CD4-positive, alpha-beta memory T cell (primary cell): ENCODE measurements around the gene PDSS2. TPM values are rescaled to one million over a fixed set of nuclear protein-coding genes. Genes with fewer than 3 reads are reported as not detected.
"Not testable (repeated sequence)": the region's sequence is repeated elsewhere in the genome, so short reads cannot be mapped to it uniquely, and the experiment has no call there.

Source experiments
- CTCF ChIA-PET: fragments of 350-600 bp; sonication (Branson Sonifier 250); formaldehyde crosslinking; loops from one replicate; lab custom pipeline; 2021; ENCODE audit warnings: inconsistent platforms; ENCODE audit not compliant: partially characterized antibody; lab: Charles Lee
- POLR2A ChIA-PET: fragments of 350-600 bp; sonication (Branson Sonifier 250); formaldehyde crosslinking; loops from one replicate; lab custom pipeline; 2021; ENCODE audit not compliant: partially characterized antibody; lab: Charles Lee
- DNase-seq, 5 donors: peaks; one replicate each; pipeline versions ENCODE4 v3.0.0 to v3.0.0-alpha.2; 2020 to 2022; ENCODE audit warnings: mixed read lengths in 1 of 5
- H3K27ac ChIP-seq: one replicate; pipeline ENCODE4 v1.7.0; 2013; ENCODE audit warnings: low read depth, low read length
- H3K27me3 ChIP-seq: 2 replicates; pipeline ENCODE4 v1.7.0; 2013; ENCODE audit warnings: mild to moderate bottlenecking, low read length, moderate library complexity; ENCODE audit not compliant: insufficient read depth
- H3K36me3 ChIP-seq: 2 replicates; pipeline ENCODE4 v1.7.0; 2013; ENCODE audit warnings: mild to moderate bottlenecking, low read length, moderate library complexity; ENCODE audit not compliant: insufficient read depth
- H3K4me1 ChIP-seq: 2 replicates; pipeline ENCODE4 v1.7.0; 2013; ENCODE audit warnings: mild to moderate bottlenecking, low read length, moderate library complexity; ENCODE audit not compliant: insufficient read depth
- H3K4me3 ChIP-seq, 2 donors: one replicate each; pipeline ENCODE4 v1.7.0; 2013; ENCODE audit warnings: low read length in 2 of 2, mild to moderate bottlenecking in 1 of 2
- H3K9me3 ChIP-seq, 2 donors: one replicate each; pipeline ENCODE4 v1.7.0; 2013; ENCODE audit warnings: low read length in 2 of 2, control low read depth in 1 of 2; ENCODE audit not compliant: control insufficient read depth in 1 of 2
- H3K27ac Mint-ChIP-seq, 7 donors: one replicate each; pipeline ENCODE4 v1.8.0; 2020 to 2021; ENCODE audit warnings: mixed read lengths in 7 of 7, mild to moderate bottlenecking in 6 of 7, inconsistent platforms in 3 of 7, moderate library complexity in 3 of 7
- H3K27me3 Mint-ChIP-seq, 2 donors: one replicate each; pipeline ENCODE4 v1.8.0; 2020 to 2021; ENCODE audit warnings: mixed read lengths in 2 of 2
- H3K36me3 Mint-ChIP-seq, 2 donors: one replicate each; pipeline ENCODE4 v1.8.0; 2020 to 2021; ENCODE audit warnings: mixed read lengths in 2 of 2, inconsistent platforms in 1 of 2, mild to moderate bottlenecking in 1 of 2
- H3K4me1 Mint-ChIP-seq, 4 donors: one replicate each; pipeline ENCODE4 v1.8.0; 2020 to 2021; ENCODE audit warnings: mixed read lengths in 4 of 4, mild to moderate bottlenecking in 1 of 4
- H3K4me3 Mint-ChIP-seq, 8 donors: one replicate each; pipeline ENCODE4 v1.8.0; 2020 to 2021; ENCODE audit warnings: mixed read lengths in 8 of 8, mild to moderate bottlenecking in 7 of 8, moderate library complexity in 6 of 8, inconsistent platforms in 3 of 8
- H3K9me3 Mint-ChIP-seq, 8 donors: one replicate each; pipeline ENCODE4 v1.8.0; 2020 to 2021; ENCODE audit warnings: mixed read lengths in 8 of 8, mild to moderate bottlenecking in 5 of 8, inconsistent platforms in 3 of 8, moderate library complexity in 1 of 8
- intact Hi-C: fragments of 100-400 bp; cut with micrococcal nuclease; formaldehyde crosslinking; loops from one replicate; pipeline ENCODE4 v1.15.1; 2023
- polyA plus RNA-seq, 2 donors: library from polyadenylated mRNA; unstranded; fragments of 300-500 nt; fragmentation: Illumina TruSeq; gene quantifications; one replicate each; pipeline ENCODE4 v1.2.3, GENCODE V29; 2021
- total RNA-seq, 2 experiments: library from RNA; stranded (reverse); gene quantifications; one replicate each; pipeline ENCODE4 v1.2.3, GENCODE V29; 2021

Gene PDSS2
- total and polyA plus RNA-seq, 4 experiments from 2014 or later = 10.0 to 14.3 (median 12.2) TPM

GRCh38 chr6:107488875-107489635, 29.7 kb upstream of the PDSS2 start:
- no peaks in the 10 kb centered on the region for H3K9me3 Mint-ChIP-seq
- POLR2A ChIA-PET = interaction anchor here (6.3 kb wide), 1 partner anchor 29 kb away, joined by 29 read pairs; the partner anchor contains the start of gene PDSS2
- Histone ChIP-seq H3K4me1 (peaks cover 31% of the 10 kb centered on the region), H3K9me3 (no peaks in the 10 kb centered on the region), H3K27me3 (peaks cover 47% of the 10 kb centered on the region), H3K36me3 (no peaks in the 10 kb centered on the region), H3K4me3 (peak overlapping the region; percentile 13 to 48), H3K27ac (no peak overlapping the region)
- peak; percentile 9 to 37 (median 13) for DNase-seq
- peaks cover 35 to 39% of the 10 kb centered on the region in 2 donors for H3K27me3 Mint-ChIP-seq
- H3K27ac Mint-ChIP-seq = peak overlapping the region in 4 of 7 donors; percentile 15 to 66 (median 50)
- H3K36me3 Mint-ChIP-seq = peaks cover 0 to 7% of the 10 kb centered on the region in 2 donors
- peaks cover 12 to 29% (median 19%) of the 10 kb centered on the region in 4 donors for H3K4me1 Mint-ChIP-seq
- peak overlapping the region; percentile 88 to 96 (median 92) for H3K4me3 Mint-ChIP-seq
- CTCF ChIA-PET = interaction anchor here (1.5 kb wide), 1 partner anchor 30 kb away, joined by 3 read pairs; the partner anchor contains the start of gene PDSS2
- intact Hi-C loops = no loop called here

- POLR2A ChIA-PET = interaction anchor here (6.3 kb wide), 1 partner anchor 28 kb away, joined by 29 read pairs; the partner anchor contains the start of gene PDSS2
- Histone ChIP-seq H3K4me1 (peaks cover 31% of the 10 kb centered on the region), H3K9me3 (no peaks in the 10 kb centered on the region), H3K36me3 (no peaks in the 10 kb centered on the region), H3K4me3 (peak overlapping the region; percentile 13 to 48), H3K27me3 (peaks cover 48% of the 10 kb centered on the region), H3K27ac (no peak overlapping the region)
- Mint-ChIP-seq H3K4me3 (peak overlapping the region; percentile 88 to 96 (median 92)), H3K9me3 (no peaks in the 10 kb centered on the region), H3K27ac (peak overlapping the region in 4 of 7 donors; percentile 15 to 66 (median 50)), H3K27me3 (peaks cover 36 to 40% of the 10 kb centered on the region in 2 donors), H3K4me1 (peaks cover 12 to 29% (median 19%) of the 10 kb centered on the region in 4 donors), H3K36me3 (peaks cover 0 to 7% of the 10 kb centered on the region in 2 donors)
- peak in 2 of 5 donors; percentile 5 to 36 for DNase-seq
- intact Hi-C loops = no loop called here
- CTCF ChIA-PET = interaction anchor here (1.5 kb wide), 1 partner anchor 29 kb away, joined by 3 read pairs; the partner anchor contains the start of gene PDSS2
Measured at GRCh38 chr6:107488174-107488874, 29.0 kb upstream of the PDSS2 start.

DNA sequence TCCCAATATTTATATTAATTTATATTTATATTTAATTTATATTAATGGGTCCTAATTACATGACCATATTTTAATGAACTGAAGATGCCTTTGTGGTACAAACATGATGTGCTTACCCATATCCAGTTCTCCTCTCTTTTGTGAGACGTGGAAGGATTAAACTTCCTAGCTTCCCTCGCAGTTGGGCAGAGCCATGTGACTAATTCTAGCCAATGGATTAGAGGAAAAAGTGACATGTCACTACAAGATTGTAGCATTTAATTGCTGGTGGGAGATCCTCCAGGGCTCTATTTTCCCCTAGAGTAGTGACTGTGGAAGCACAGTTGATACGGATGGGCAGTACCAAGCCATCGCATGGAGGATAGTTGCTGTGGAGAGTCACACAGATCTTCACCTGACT, 25.8 kb upstream of the PDSS2 start:
- no peak for DNase-seq
- H3K4me3 ChIP-seq = no peak overlapping the region
- H3K9me3 ChIP-seq = no peaks in the 10 kb centered on the region
- peaks cover 34% of the 10 kb centered on the region for H3K27me3 ChIP-seq
- CTCF ChIA-PET = no interaction called here
- POLR2A ChIA-PET = no interaction called here
- no peak overlapping the region for H3K4me3 Mint-ChIP-seq
- H3K4me1 ChIP-seq = peaks cover 17% of the 10 kb centered on the region
- H3K27ac Mint-ChIP-seq = no peak overlapping the region
- intact Hi-C loops = no loop called here
- H3K36me3 ChIP-seq = no peaks in the 10 kb centered on the region
- peaks cover 45 to 46% of the 10 kb centered on the region in 2 donors for H3K27me3 Mint-ChIP-seq
- H3K36me3 Mint-ChIP-seq = peaks cover 0 to 3% of the 10 kb centered on the region in 2 donors
- no peaks in the 10 kb centered on the region for H3K9me3 Mint-ChIP-seq
- H3K4me1 Mint-ChIP-seq = peaks cover 9 to 17% (median 14%) of the 10 kb centered on the region in 4 donors
- no peak overlapping the region for H3K27ac ChIP-seq

DNA sequence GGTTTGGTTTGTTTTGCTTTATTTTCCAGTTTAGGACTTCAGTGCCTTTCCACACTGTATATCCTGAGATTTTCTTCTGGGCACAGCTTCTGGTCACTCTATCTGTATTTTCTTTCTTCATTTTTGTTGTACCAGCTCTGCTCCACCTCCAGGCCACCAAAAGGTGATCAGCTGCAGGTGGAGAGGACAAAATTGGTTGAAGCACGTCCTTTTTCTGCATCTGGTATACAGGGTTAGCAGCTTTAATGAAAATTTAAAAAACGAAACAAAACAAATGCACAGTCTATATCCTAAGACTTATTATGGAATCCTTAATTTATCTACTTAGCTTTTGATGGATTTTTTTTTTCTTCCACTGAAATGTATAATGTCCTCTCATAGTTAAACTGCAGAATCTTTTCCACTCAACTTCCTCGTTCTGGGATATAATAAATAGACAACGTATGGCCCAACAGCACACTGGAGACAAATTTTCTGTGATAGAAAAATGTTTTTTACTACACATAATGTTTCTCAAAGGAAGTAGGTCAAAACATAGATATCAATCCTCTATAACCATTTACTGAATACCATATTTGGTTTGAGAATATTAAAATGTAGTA, 19.8 kb upstream of the PDSS2 start:
- Mint-ChIP-seq H3K4me3 (no peak overlapping the region), H3K27me3 (peaks cover 24 to 31% of the 10 kb centered on the region in 2 donors), H3K4me1 (no peaks in the 10 kb centered on the region), H3K36me3 (no peaks in the 10 kb centered on the region), H3K9me3 (no peaks in the 10 kb centered on the region), H3K27ac (no peak overlapping the region)
- H3K9me3 ChIP-seq = no peaks in the 10 kb centered on the region
- H3K27ac ChIP-seq = no peak overlapping the region
- H3K4me3 ChIP-seq = no peak overlapping the region
- no peak for DNase-seq
- intact Hi-C loops = no loop called here
- CTCF ChIA-PET = no interaction called here
- POLR2A ChIA-PET = no interaction called here
- H3K4me1 ChIP-seq = no peaks in the 10 kb centered on the region
- peaks cover 2% of the 10 kb centered on the region for H3K27me3 ChIP-seq
- H3K36me3 ChIP-seq = no peaks in the 10 kb centered on the region

- H3K9me3 Mint-ChIP-seq, H3K36me3 Mint-ChIP-seq, H3K9me3 ChIP-seq, H3K27ac Mint-ChIP-seq, DNase-seq, H3K27me3 ChIP-seq, H3K27ac ChIP-seq, H3K4me1 ChIP-seq, POLR2A ChIA-PET, intact Hi-C loops, H3K4me3 ChIP-seq, H3K4me1 Mint-ChIP-seq, CTCF ChIA-PET, H3K36me3 ChIP-seq, H3K4me3 Mint-ChIP-seq: not testable (repeated sequence)
- peaks cover 17 to 21% of the 10 kb centered on the region in 2 donors for H3K27me3 Mint-ChIP-seq
Measured at GRCh38 chr6:107475826-107476225, 16.5 kb upstream of the PDSS2 start.

DNA sequence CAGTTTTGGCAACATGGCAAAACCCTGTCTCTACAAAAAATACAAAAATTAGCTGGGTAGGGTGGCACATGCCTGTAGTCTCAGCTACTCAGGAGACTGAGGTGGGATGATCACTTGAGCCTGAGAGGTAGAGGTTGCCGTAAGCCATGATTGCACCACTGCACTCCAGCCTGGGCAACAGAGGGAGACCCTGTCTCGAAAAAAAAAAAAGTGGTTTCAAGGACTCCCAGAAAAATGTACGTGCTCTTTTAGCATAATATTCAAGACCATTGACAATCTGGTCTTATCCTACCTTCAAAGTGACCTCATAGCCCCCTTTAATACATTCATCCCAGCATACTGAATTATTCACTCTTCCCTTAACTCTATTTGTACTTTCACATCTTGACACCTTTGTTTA, 16.0 kb upstream of the PDSS2 start:
- H3K4me1 Mint-ChIP-seq, H3K9me3 Mint-ChIP-seq, H3K27ac ChIP-seq, H3K4me3 Mint-ChIP-seq, H3K27ac Mint-ChIP-seq, H3K9me3 ChIP-seq, H3K27me3 ChIP-seq, H3K36me3 Mint-ChIP-seq, H3K4me3 ChIP-seq, DNase-seq, POLR2A ChIA-PET, CTCF ChIA-PET, intact Hi-C loops, H3K36me3 ChIP-seq, H3K4me1 ChIP-seq: not testable (repeated sequence)
- H3K27me3 Mint-ChIP-seq = peaks cover 15 to 16% of the 10 kb centered on the region in 2 donors

- Histone ChIP-seq H3K4me1 (no peaks in the 10 kb centered on the region), H3K27me3 (no peaks in the 10 kb centered on the region), H3K27ac (no peak overlapping the region), H3K36me3 (no peaks in the 10 kb centered on the region), H3K4me3 (no peak overlapping the region), H3K9me3 (no peaks in the 10 kb centered on the region)
- POLR2A ChIA-PET = no interaction called here
- no peaks in the 10 kb centered on the region for H3K36me3 Mint-ChIP-seq
- intact Hi-C loops = no loop called here
- no peak overlapping the region for H3K4me3 Mint-ChIP-seq
- CTCF ChIA-PET = interaction anchor here (1.2 kb wide), 1 partner anchor 15 kb away, joined by 3 read pairs; no protein-coding TSS in a partner anchor
- no peak for DNase-seq
- H3K27ac Mint-ChIP-seq = no peak overlapping the region
- no peaks in the 10 kb centered on the region for H3K9me3 Mint-ChIP-seq
- no peaks in the 10 kb centered on the region for H3K4me1 Mint-ChIP-seq
- peaks cover 14 to 20% of the 10 kb centered on the region in 2 donors for H3K27me3 Mint-ChIP-seq
Measured at GRCh38 chr6:107473660-107474059, 14.3 kb upstream of the PDSS2 start.
